ENCODE measurements around the gene CRELD2.

The CRELD2 gene

GRCh38 chr22:49971232-49972162 is 53.1 kb downstream of the CRELD2 start:
- no peak for DNase-seq

DNA sequence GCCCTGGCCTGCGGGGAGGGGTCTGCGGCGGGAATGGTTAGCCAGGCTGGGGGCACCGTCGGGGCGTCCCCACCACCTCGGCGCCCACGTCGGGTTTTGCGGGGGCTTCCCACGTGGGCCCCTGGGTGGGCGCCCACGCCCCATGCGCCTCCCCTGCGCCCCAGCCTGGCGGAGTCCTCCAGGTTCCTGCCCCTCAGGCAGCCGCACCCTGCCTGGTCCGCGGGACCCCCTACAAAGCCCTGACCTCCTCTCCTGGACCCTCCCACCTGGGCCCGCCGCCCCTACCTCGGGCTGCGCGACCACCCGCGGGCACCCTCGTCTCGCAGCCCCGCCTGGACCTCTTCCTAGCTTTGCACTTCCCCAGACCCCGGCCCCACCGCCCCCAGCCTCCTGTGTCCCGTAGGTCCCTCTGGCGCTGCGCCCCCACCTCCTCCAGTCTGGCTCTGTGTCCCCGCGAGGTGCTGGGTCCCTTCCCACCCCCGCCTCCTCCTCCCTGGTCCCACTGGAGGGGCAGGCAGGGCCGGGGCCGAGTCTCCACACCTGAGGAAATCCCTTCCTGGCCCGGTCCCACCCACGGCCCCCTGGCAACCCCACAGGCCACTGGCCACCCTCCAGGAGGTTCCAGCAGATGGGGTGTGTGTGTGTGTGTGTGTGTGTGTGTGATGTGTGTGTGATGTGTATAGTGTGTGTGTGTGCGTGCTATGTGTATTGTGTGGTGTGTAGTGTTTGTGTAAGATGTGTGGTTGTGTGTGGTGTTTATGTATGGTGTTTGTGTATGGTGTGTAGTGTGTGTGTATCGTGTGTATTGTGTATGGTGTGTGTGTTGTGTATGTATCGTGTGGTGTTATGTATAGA is 54.0 kb downstream of the CRELD2 start:
- DNase-seq = no peak

GRCh38 chr22:49973018-49973961 is 54.9 kb downstream of the CRELD2 start:
- DNase-seq = no peak

DNA sequence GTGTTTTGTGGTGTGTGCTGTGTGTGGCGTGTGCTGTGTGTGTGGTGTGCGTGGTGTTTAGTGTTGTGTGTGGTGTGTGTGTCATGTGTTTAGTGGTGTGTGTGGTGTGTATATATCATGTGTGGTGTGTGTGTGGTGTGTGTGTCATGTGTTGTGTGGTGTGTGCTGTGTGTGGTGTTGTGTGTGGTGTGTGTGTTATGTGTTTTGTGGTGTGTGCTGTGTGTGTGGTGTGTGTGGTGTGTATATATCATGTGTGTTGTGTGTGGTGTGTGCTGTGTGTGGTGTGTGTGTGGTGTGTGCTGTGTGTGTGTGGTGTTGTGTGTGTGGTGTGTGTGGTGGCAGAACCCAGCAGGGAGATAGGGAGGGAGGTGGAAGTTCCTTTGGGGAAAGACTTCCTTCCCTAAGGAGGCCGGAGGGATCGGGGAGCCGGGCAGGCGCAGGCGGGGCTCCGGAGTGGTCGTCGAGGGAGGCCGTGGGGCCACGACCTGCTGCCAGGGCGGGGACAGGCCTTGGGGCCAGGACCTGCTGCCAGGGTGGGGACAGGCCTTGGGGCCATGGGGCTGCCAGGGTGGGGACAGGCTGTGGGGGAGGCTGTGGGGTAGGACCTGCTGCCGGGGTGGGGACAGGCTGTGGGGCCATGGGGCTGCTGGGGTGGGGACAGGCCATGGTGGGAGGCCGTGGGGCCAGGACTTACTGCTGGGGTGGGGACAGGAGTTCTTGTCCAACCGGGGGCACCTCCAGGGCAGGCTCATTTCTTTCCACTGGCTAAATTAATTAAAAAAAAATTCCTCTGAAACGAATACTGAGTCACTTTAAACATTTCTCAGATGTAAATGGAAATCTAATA is 57.3 kb downstream of the CRELD2 start:
- DNase-seq = no peak

GRCh38 chr22:49976439-49977175 is 58.2 kb downstream of the CRELD2 start:
- DNase-seq = no peak

All from NCI-H2081 treated with DMSO at 0.1 percent for 48 hours (cell line).